K562 (cell line): ENCODE measurements around the gene SLC15A3. TPM values are rescaled to one million over a fixed set of nuclear protein-coding genes. Genes with fewer than 3 reads are reported as not detected.

Source experiments
- ATAC-seq: fragments of 200-7000 bp; cut with Tn5 transposase; 3 replicates; pipeline ENCODE4 v1.9.1; 2020; ENCODE audit warnings: moderate library complexity
- BruUV-seq: library from RNA; stranded (reverse); fragments of 400-500 nt; replicated peaks from 2 replicates; lab custom pipeline; 2021; lab: Mats Ljungman, UMichigan
- CTCF ChIA-PET: fragments of 300-600 bp; formaldehyde crosslinking; extraction: SDS; loops from one replicate; lab custom pipeline; 2021; ENCODE audit warnings: low intra/inter-chr PET ratio; lab: Yijun Ruan, JAX
- POLR2A ChIA-PET: fragments of 300-600, 350-650 bp; sonication (Branson Sonifier 250); formaldehyde crosslinking; extraction: SDS; loops from one replicate; lab custom pipeline; 2021; ENCODE audit warnings: antibody characterized with exemption, inconsistent platforms; lab: Yijun Ruan, JAX
- DNase-seq, 4 experiments: peaks; one replicate each; pipeline versions ENCODE4 v3.0.0 to v3.0.0-alpha.2; 2011 to 2018; ENCODE audit warnings: low spot score in 3 of 4, mixed read lengths in 3 of 4; ENCODE audit errors: extremely low read depth in 1 of 4
- FAIRE-seq: peaks from 2 replicates; lab custom pipeline; 2011; peaks lifted over from hg19 to GRCh38; lab: Jason Lieb, UNC
- H2AFZ ChIP-seq: 2 replicates; pipeline ENCODE4 v1.6.0; 2011; ENCODE audit warnings: low read depth, low read length, control low read depth, inconsistent platforms
- H3K27ac ChIP-seq: fragments of 200-600 bp; 3 replicates; pipeline ENCODE4 v1.8.0; 2011; ENCODE audit warnings: low read depth, mild to moderate bottlenecking, control low read depth, inconsistent platforms, low read length, moderate library complexity, mixed read lengths; ENCODE audit errors: extremely low read depth
- H3K27me3 ChIP-seq, 2 experiments: fragments of 300-600 bp in 1 of 2; 2 replicates in 1 of 2; 3 replicates in 1 of 2; pipeline versions ENCODE4 v1.6.0 to v1.8.0; 2011; ENCODE audit warnings: inconsistent platforms in 2 of 2, low read length in 2 of 2, mild to moderate bottlenecking in 1 of 2, mixed read lengths in 1 of 2, moderate library complexity in 1 of 2; ENCODE audit not compliant: control insufficient read depth in 2 of 2, insufficient read depth in 2 of 2
- H3K36me3 ChIP-seq: fragments of 300-600 bp; 3 replicates; pipeline ENCODE4 v1.8.0; 2011; ENCODE audit warnings: mild to moderate bottlenecking, low read length, inconsistent platforms; ENCODE audit not compliant: control insufficient read depth, insufficient read depth
- H3K4me1 ChIP-seq, 2 experiments: fragments of 200-600 bp in 1 of 2; replicated peaks in 1 of 2; 2 replicates in 1 of 2; 3 replicates in 1 of 2; pipeline versions ENCODE4 v1.5.1 to v1.8.0; 2011; ENCODE audit warnings: inconsistent platforms in 2 of 2, low read length in 2 of 2, mild to moderate bottlenecking in 1 of 2, mixed read lengths in 1 of 2, moderate library complexity in 1 of 2; ENCODE audit not compliant: control insufficient read depth in 2 of 2, insufficient read depth in 2 of 2
- H3K4me2 ChIP-seq: 2 replicates; pipeline ENCODE4 v1.6.1; 2011; ENCODE audit warnings: low read length, control low read depth, inconsistent platforms, mixed read lengths; ENCODE audit not compliant: insufficient read depth
- H3K4me3 ChIP-seq: fragments of 200-600 bp; sonication (generic), shearing (Covaris generic); 2 replicates; pipeline ENCODE4 v1.5.1; 2016; ENCODE audit warnings: control low read depth, inconsistent platforms
- H3K79me2 ChIP-seq: fragments of 200-600 bp; 3 replicates; pipeline ENCODE4 v1.8.0; 2011; ENCODE audit warnings: low read length, inconsistent platforms; ENCODE audit not compliant: control insufficient read depth, insufficient read depth
- H3K9ac ChIP-seq, 2 experiments: 2 replicates each; pipeline versions ENCODE4 v1.6.0 to v1.6.1; 2011; ENCODE audit warnings: low read depth in 2 of 2, low read length in 2 of 2, control low read depth in 1 of 2, inconsistent platforms in 1 of 2, mild to moderate bottlenecking in 1 of 2, mixed read lengths in 1 of 2; ENCODE audit not compliant: insufficient read depth in 1 of 2
- H3K9me1 ChIP-seq: one replicate; pipeline ENCODE4 v1.6.0; 2011; ENCODE audit warnings: inconsistent platforms, mild to moderate bottlenecking, low read length, moderate library complexity; ENCODE audit not compliant: control insufficient read depth, insufficient read depth
- H3K9me3 ChIP-seq: replicated peaks from 2 replicates; pipeline ENCODE4 v1.5.1; 2011; ENCODE audit warnings: low read depth, low read length, inconsistent platforms; ENCODE audit not compliant: control insufficient read depth, insufficient read depth
- H4K20me1 ChIP-seq: replicated peaks from 2 replicates; pipeline ENCODE4 v1.6.1; 2011; ENCODE audit warnings: low read length, inconsistent platforms, mixed read lengths; ENCODE audit not compliant: control insufficient read depth, insufficient read depth
- CHCHD3 ChIP-seq: fragments of 250-450 bp; sonication (Bioruptor Pico); IDR thresholded peaks from 2 replicates; pipeline ENCODE4 v2.1.2; 2022; ENCODE audit warnings: mild to moderate bottlenecking
- FOXJ2 ChIP-seq: fragments of 200-800 bp; sonication (Bioruptor generic); IDR thresholded peaks from 2 replicates; pipeline ENCODE4 v1.6.1; 2016; ENCODE audit warnings: missing genetic modification characterization, missing compliant biosample characterization
- HNRNPUL1 ChIP-seq: fragments of 200-400 bp; formaldehyde crosslinking; IDR thresholded peaks from 2 replicates; pipeline ENCODE4 v1.6.1; 2017; ENCODE audit warnings: low read length
- MGA ChIP-seq: fragments of 450-650 bp; IDR thresholded peaks from 2 replicates; pipeline ENCODE4 v1.6.1; 2016; ENCODE audit warnings: mild to moderate bottlenecking, moderate library complexity
- RAD21 ChIP-seq, 2 experiments: fragments of 250-450 bp in 1 of 2; fragments of 450-650 bp in 1 of 2; sonication (Bioruptor Pico) in 1 of 2; formaldehyde crosslinking in 1 of 2; IDR thresholded peaks in 1 of 2; conservative IDR thresholded peaks in 1 of 2; 2 replicates each; pipeline versions ENCODE4 v1.4.0 to v1.8.0; 2020 to 2022; ENCODE audit warnings: mild to moderate bottlenecking in 2 of 2, moderate library complexity in 1 of 2
- ZBTB17 ChIP-seq: fragments of 450-650 bp; formaldehyde crosslinking; IDR thresholded peaks from 2 replicates; pipeline ENCODE4 v1.4.0; 2020; ENCODE audit warnings: mild to moderate bottlenecking
- ZNF263 ChIP-seq: sonication (generic); formaldehyde crosslinking; IDR thresholded peaks from 2 replicates; pipeline ENCODE4 v1.8.0; 2022; ENCODE audit warnings: mild to moderate bottlenecking, missing genetic modification reagents, borderline replicate concordance
- ZNF717 ChIP-seq: fragments of 250-450 bp; sonication (Bioruptor Pico); IDR thresholded peaks from 2 replicates; pipeline ENCODE4 v1.5.0; 2021
- WGBS: fragments of 100-300 bp; shearing (Covaris generic); methylation state at CpG from one replicate; pipeline ENCODE4 v1.1.6; 2016; ENCODE audit warnings: low coverage, mixed read lengths; ENCODE audit not compliant: insufficient coverage; ENCODE audit errors: missing lambda C conversion rate; 5-methylcytosine and 5-hydroxymethylcytosine counted together
- in situ Hi-C: fragments of 300-500 bp; cut with MboI; formaldehyde crosslinking; loops from 4 replicates; pipeline ENCODE4 v1.15.0; 2018; ENCODE audit warnings: inconsistent platforms, mixed read lengths
- intact Hi-C: fragments of 100-400 bp; cut with micrococcal nuclease; formaldehyde crosslinking; loops from 2 replicates; pipeline ENCODE4 v1.14.2; 2022
- polyA plus RNA-seq, 8 experiments: library from polyadenylated mRNA; depleted of rRNA in 4 of 8; stranded (reverse) in 5 of 8; unstranded in 3 of 8; fragments of >200 nt; fragmentation: Nextera tagmentation in 2 of 8; fragmentation: Illumina TruSeq in 1 of 8; extraction: Ambion mirVana in 2 of 8; extraction: Trizol in 1 of 8; gene quantifications; 2 replicates each; pipeline versions ENCODE4 v1.2.1 to v1.2.3, GENCODE V29; 2011 to 2014; ENCODE audit warnings: inconsistent platforms in 1 of 8, missing spikeins in 1 of 8
- total RNA-seq, 7 experiments: library from RNA; depleted of rRNA in 6 of 7; stranded (reverse); fragments of >200 nt in 6 of 7; fragmentation: Illumina TruSeq in 2 of 7; extraction: Trizol in 2 of 7; gene quantifications; 2 replicates each; pipeline versions ENCODE4 v1.2.1 to v1.2.3, GENCODE V29; 2011 to 2021; ENCODE audit warnings: low replicate concordance in 1 of 7

Gene SLC15A3
- total and polyA plus RNA-seq, 9 of the 15 experiments (the other 6 are each of a cell fraction or from before 2014, with no cell fraction given), result 0.07 to 0.27 TPM; not detected in 7

GRCh38 chr11:60988658-60989057 lies 36.7 kb upstream of the SLC15A3 start:
- Histone ChIP-seq H3K79me2 (no peaks in the 10 kb centered on the region), H2AFZ (no peak overlapping the region), H4K20me1 (peaks cover 6% of the 10 kb centered on the region; the same call in 1 of the 2 replicates), H3K36me3 (no peaks in the 10 kb centered on the region), H3K27me3 (peaks cover 41 to 67% of the 10 kb centered on the region in 2 experiments), H3K9me1 (no peaks in the 10 kb centered on the region), H3K9ac (no peak overlapping the region), H3K4me2 (no peak overlapping the region), H3K27ac (no peak overlapping the region), H3K9me3 (no peaks in the 10 kb centered on the region), H3K4me1 (peaks cover 0 to 5% of the 10 kb centered on the region in 2 experiments; a peak in 1 of 5 replicates), H3K4me3 (no peak overlapping the region)
- CTCF ChIA-PET, result no interaction called here
- POLR2A ChIA-PET, result interaction anchor here (0.7 kb wide), 1 partner anchor 265 kb away, joined by 3 read pairs; no protein-coding TSS in a partner anchor
- FAIRE-seq (no peak), ATAC-seq (no peak), DNase-seq (no peak)
- BruUV-seq, result no TSS peak
- in situ Hi-C loops, result no loop called here
- WGBS, result 0% methylated on average over 2 of the region's 2 CpGs
- TF ChIP-seq CHCHD3 (no peak), FOXJ2 (tag) (no peak), MGA (no peak), HNRNPUL1 (no peak), ZBTB17 (CRISPR knock-in tag) (no peak), RAD21 (CRISPR knock-in tag; conservative IDR thresholded peaks at IDR 0.05 in 1 of 2, IDR thresholded peaks at IDR 0.05 in 1 of 2) (no peak), ZNF717 (no peak), ZNF263 (CRISPR knock-in tag) (no peak)
- intact Hi-C loops, result no loop called here
